HG03045 (cell line): ENCODE measurements around the gene PTTG2.
A peak's percentile ranks its signal among the peaks of the same experiment; 100 is the strongest.

Source experiments
- ATAC-seq: cut with Tn5 transposase; IDR thresholded peaks from one replicate; pipeline ENCODE4 v1.9.1; 2021; ENCODE audit warnings: mild to moderate bottlenecking, moderate library complexity; ENCODE audit not compliant: unreplicated experiment

The PTTG2 gene

GRCh38 chr4:37982736-37983135 is 22.5 kb downstream of the PTTG2 start:
- no peak for ATAC-seq

- no peak for ATAC-seq
Observed at GRCh38 chr4:37983951-37984350, 23.8 kb downstream of the PTTG2 start.

DNA sequence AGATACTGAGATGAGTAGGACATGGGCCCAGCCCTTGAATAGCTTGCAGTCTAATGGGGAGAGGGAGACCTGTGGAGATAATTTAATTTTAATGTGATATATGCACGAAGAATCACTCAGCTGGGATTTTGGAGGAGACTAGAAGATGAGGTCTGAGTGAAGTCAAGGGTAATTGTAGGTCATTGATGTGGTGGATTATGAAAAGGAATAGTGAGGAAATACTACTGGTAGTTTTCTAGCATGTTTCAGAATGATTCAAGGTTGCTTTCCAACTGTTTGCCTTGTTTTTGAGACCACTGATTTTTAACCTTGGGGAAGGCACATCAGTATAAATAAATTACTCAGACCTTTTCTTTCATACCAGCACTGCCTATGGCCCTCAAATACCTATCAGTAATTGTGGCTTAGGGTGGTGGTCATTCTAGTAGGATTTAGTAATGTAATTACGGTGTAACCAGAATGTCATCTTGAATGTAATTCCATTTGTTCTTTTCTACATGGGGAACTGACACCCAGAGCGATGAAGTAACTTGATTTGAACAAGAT is 25.6 kb downstream of the PTTG2 start:
- ATAC-seq, result no peak

DNA sequence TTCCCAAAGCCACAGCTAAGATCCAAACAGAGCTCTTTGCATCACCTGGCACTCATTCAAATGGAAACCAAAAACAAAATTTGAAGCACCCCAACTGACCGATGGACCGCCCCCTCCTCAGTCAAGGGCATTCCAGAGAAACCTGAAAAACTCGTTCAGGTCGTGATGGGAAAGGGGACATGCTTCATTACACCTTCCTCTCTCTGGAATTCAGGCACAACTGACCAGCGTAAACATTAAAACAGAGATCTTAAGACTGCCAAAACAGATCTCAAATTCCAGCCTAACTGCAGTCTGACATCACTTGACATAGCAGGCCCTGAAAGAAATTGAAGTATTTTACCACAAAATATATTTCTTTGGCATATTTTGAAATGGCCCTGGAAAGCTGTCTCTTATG is 28.5 kb downstream of the PTTG2 start:
- no peak for ATAC-seq

DNA sequence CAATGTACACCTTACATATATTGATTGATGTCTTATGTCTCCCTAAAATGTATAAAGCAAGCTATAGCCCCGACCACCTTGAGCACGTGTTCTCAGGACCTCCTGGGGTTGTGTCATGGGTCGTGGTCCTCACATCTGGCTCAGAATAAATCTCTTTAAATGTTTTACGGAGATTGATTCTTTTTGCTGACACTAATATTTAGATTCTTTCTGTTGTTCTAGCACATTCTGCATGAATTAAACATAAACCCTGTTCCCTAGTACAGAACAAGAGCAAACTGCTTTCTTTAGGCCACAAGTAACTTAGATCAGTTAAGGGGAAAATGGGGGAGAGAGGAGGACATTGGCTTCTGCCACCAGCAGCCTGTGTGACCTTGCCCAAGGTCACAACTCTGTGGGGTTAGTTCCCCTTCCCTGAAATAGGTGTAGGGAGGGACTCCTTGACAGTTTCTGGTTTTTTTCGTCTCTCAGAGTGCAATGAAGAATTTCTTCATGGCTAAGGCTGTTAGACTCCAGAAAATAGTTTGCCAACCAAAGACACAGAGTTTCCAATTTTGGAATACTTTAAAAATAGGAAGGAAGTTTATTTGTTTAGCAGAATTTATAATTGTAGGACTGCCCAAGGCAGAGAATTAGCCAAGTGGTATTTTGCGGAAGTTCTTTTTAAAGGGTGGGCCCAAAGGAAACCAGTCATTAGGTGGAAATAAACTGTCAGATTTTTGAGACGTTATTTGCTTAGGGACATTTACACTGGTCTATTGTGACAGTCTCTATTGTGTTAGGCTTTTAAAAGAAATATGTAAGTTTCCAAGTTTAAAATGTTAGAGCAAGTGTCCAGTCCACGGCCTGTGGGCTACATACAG is 29.4 kb downstream of the PTTG2 start:
- no peak for ATAC-seq

DNA sequence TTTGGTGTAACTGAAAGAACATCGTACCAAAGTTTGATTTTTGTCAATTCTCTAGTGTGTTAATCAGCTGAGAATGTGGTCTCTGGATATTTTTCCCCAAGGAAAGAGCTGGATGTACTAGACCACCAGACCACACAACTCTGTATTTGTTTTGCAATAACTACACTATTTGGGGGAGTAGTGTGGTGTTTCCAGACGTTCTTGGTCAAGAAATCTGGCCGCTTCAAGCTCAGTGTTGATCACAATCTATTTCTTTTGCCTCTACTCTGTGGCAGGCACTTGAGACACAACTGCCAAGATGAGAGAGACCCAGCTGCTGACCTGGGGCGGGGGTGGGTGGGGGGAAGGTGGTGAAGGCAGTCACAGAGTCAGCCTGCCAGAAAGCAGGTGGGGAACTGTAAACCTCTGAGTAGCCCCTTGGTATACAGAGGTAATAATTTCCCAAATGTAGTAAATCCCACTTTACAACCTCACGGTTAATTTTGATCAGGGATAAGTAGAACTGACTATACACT is 30.6 kb downstream of the PTTG2 start:
- ATAC-seq, result no peak

GRCh38 chr4:37991623-37992410 is 31.6 kb downstream of the PTTG2 start:
- ATAC-seq, result no peak

DNA sequence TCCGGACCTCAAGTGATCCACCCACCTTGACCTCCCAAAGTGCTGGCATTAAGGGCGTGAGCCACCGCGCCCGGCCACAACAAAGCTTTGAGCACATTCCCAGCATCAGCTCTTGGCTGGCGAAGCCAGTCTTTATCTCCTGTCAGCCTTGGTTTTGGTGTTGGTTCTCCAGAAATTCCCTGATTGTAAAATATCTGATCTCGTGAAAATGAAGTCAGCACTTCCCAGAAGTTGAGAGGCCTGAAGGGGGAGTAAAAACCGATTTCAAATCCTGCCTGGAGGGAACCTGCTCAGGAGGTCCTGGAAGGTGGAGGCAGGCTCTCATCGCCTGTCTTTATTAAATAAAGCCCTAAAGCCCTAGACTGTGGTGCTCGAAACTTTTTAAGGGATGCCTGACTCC is 33.6 kb downstream of the PTTG2 start:
- ATAC-seq, result no peak

GRCh38 chr4:37994569-37994968 is 34.4 kb downstream of the PTTG2 start:
- ATAC-seq, result peak; percentile 64

- no peak for ATAC-seq
Observed at GRCh38 chr4:37995299-37995821, 35.2 kb downstream of the PTTG2 start.

DNA sequence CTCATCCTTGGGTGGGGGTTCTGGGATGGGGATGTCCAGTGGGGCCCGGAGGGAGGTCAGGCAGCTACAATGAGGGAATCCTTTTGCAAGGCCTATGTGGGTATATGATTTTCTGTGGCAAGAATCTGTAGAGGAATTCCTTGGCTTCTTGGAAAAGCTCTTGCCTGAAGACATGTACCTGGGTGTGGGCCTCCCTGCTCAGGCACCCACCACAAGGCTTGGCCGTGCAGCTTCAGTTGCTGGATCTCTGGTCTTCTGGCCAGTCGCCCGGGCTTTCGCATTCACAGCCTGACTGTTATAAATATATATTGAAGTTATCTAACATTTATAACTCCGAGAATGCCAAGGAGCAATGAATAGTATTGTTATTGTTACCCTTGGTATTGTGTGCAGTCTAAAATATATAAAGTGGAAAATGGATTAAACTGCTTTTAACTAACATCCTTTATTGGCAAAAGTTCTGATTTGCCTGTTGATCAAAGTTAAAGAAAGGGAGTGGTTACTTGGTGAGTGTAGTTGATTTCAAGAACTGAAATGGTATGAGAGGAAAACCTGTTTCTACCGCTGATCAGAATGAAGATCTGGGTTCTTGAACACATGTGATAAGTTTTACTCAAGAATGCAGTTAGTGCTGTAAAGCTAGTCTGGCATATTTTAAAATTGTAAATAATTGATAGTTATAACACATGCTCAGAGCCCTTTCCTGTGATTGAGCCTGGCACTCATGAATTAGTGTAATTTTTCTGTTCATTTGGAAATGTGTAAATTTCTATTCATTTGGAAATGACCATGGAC is 36.0 kb downstream of the PTTG2 start:
- ATAC-seq, result no peak

DNA sequence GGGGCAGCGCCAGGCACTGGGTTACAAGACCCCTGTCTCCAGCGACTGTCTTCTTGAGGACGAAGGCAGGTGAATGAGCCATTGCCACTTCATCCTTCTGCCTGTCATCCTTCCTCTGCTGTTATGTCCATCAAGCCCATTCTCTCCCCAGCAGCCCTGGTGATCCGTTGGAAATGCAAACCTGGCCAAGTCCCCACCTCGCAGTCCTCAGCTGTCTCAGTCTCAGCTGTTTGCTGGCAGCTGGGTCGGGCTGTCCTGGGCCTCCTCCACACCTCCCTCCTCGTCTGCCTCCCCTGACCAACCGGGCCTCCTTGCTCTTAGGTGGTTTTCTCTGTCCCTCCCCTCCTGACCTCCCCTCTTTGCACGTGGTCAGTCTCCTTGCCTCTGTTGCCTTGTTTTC is 38.0 kb downstream of the PTTG2 start:
- no peak for ATAC-seq

DNA sequence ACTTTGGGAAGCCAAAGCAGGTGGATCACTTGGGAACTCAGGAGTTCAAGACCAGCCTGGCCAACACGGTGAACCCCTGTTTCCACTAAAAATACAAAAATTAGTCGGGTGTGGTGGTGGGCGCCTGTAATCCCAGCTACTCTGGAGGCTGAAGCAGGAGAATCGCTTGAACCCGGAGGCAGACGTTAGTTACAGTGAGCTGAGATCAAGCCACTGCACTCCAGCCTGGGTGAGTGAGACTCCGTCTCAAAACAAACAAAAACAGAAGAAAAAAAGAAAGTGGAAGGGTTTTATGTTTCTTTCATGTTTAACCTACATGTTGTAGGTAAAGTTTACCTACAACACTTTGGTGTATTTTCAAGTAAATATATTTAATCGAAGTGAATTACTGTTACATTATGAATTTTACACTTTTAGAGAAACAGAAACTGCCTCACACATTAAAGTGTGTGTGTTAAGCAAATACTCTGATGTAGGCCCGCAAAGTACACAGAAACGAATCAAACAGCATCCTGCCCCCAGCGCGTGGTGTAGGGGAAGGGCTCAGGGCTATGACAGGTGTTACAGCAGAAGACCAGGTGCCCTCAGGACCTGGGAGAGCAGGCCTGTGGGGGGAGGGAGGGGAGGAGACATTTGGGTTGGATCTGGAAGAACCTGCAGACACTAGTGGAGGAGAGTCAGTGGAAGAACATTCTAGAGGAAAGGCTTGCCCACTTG is 39.0 kb downstream of the PTTG2 start:
- ATAC-seq, result no peak

DNA sequence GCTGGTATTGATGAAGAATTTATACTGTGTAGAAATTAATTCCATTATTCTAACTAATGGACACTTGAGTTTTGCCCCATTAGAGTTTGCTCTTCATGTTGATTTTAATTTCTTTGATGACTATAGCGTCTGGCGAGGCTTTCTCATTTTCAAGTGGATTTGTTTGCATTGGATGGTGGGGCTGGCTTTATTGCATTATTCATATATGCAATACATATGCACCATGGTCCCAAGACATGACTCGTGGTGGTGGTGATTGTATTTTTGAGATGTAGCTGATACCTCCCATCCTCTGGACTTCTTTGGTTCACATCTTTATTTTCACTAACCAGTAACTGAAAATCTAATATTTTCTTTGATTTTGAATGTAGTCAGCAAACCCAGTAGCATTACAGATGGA is 39.8 kb downstream of the PTTG2 start:
- ATAC-seq, result no peak

GRCh38 chr4:38001927-38002326 is 41.7 kb downstream of the PTTG2 start:
- ATAC-seq, result no peak

DNA sequence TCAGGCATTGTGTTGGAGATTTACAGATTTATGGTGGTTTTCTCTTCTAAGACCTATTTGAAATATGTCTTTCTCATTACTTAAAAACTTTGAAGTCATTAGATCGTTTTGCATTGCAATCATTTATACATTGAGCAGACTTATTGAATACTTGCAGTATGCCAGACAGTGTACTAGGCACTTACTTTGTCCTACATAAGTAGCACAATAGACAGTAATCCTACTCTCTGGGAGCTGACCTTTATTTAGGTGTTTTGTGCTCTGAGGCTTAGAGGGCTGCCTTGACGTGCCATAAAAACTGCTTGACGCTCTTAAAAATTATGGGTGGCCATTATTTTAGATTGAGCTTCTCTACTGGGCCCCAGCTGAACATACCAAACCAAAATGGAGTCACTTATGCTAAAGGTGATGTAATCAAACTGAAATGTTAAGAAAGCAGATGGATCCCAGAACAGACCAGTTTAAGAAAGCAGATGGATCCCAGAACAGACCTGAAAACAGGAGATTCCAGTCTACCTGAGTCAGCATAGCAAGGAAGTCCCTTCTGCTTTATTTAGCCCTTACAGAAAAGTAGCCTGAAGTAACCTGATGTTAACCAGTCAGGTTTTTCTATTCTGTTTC is 42.4 kb downstream of the PTTG2 start:
- ATAC-seq, result no peak

DNA sequence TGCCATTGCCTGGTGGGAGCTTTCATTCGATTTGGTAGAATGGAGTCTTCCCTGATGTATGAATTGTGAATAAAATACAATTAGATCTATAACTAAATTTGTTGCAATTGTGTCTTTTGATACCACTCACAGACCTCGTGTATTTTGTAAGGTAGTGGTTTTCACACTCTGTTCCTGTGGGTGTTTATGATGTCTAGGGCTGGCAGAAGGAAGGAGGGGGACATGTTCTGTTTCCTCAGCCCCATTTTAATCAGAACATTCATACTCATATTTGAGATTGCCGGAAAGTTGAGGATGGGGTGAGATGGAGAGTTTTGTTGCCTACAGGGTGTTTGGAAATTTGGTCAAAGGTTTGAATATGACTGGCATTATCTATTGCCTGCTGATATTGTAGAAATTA is 42.9 kb downstream of the PTTG2 start:
- no peak for ATAC-seq

DNA sequence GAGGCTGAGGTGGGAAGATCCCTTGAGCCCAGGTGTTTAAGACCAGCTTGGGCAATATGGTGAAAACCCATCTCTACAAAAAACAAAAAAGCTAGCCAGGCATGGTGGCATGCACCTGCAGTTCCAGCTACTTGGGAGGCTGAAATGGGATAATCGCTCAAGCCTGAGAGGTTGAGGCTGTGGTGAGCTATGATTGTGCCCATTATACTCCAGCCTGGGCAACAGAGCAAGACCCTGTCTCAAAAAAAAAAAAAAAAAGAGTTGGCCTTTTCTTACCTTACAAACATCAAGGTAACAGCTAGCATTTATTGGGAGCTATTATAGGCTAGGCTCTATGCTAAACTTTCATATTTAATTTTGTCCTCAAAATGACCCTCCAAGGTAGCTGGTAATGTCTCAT is 43.4 kb downstream of the PTTG2 start:
- ATAC-seq, result no peak

- no peak for ATAC-seq
Observed at GRCh38 chr4:38004062-38004461, 43.9 kb downstream of the PTTG2 start.

- no peak for ATAC-seq
Observed at GRCh38 chr4:38004887-38005286, 44.7 kb downstream of the PTTG2 start.
